ENCODE results near the gene SEPHS2. TPM values are rescaled to one million over a fixed set of nuclear protein-coding genes. Genes with fewer than 3 reads are reported as not detected.

SEPHS2 gene
- polyA plus RNA-seq, 2 of the 4 experiments (the other 2 are of a cell fraction): 47.8 to 72.6 TPM

DNA sequence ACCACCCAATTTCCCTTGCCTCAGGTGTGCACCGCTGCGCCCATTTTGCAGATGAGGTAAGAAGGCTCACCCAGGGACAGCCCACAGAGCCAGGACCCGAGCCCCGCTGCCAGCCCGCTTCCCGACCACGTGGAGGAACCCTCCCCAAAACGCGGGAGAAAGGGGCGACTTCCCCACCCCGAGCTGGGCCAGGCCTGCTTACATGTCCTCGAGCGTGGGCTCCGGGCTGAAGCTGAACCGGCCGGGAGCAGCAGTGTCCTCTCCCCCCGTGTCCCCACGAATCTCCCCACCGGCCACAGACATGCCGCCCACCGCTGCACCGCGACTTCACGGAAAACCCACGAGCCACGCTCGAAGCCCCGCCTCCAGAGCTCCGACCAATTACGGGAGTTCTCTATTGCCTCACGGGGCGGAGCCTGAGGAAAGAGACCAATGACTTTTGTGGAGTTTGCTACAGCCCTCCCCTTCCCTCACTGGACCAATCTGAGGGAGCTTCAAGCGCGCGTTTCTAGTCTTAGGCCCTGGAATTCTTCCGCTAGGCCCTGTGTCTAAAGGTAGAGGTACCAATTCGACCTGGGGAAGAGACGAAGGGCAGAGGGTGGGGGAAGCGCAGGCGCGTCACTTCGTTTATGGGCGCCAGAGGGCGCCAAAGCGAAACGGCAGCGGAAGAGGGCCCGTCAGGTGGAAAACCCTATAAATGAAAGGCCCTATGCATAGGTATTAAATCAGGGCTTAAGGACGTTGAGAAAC lies 15.8 kb downstream of the SEPHS2 start, which contains the start of gene DCTPP1:
Gene DCTPP1 (minus strand): TSS at position 353 of the 750 bp plus-strand sequence. CDS start 50 bp downstream, at position 303.
- Histone ChIP-seq H3K4me1 (peaks cover 12% of the 10 kb centered on the region), H3K27ac (peak within 1 kb of the TSS; percentile 77 to 89), H3K4me2 (peak within 1 kb of the TSS; percentile 75), H3K9me3 (no peaks in the 10 kb centered on the region), H3K4me3 (peak within 1 kb of the TSS; percentile 70)
- POLR2A ChIA-PET: interaction anchor here (0.9 to 2.1 kb wide), 14 partner anchors 12 to 221 kb away, joined by 3 to 23 read pairs (median 8); partner anchors contain the start of genes PRR14, SEPHS2, ZNF689 and ZNF747
- CTCF ChIA-PET: interaction anchor here (0.5 to 5.3 kb wide), 73 partner anchors 10 to 760 kb away, joined by 3 to 68 read pairs (median 5); partner anchors contain the start of genes GDPD3, SEPHS2, TBC1D10B and TBX6
- WGBS (ENCODE audit: missing lambda C conversion rate): under 1% methylated on average over 40 of the region's 49 CpGs
- DNase-seq (ENCODE audit: low read depth in 1 of 2, low spot score in 1 of 2) (peak; percentile 98 to 100), FAIRE-seq (no peak), ATAC-seq (peak; percentile 99)
- TF ChIP-seq TP53 (CRISPR knock-in tag; IDR thresholded peaks at IDR 0.05) (0 out of 2 replicates have a peak, but pooled peaks have one; percentile 28), HDAC2 (IDR thresholded peaks at IDR 0.05) (peak; percentile 53; the same call in 1 of the 2 replicates), MAZ (IDR thresholded peaks at IDR 0.05; ENCODE audit: borderline replicate concordance, low read depth, low read length) (no peak), CHD2 (IDR thresholded peaks at IDR 0.05; ENCODE audit: low read length, partially characterized antibody) (no peak), MAFK (IDR thresholded peaks at IDR 0.05; ENCODE audit: partially characterized antibody) (no peak), SREBF2 (IDR thresholded peaks at IDR 0.05) (no peak), JUN (IDR thresholded peaks at IDR 0.05) (peak in 1 of 2 experiments; percentile 64; a peak in 3 of 5 replicates), TFCP2L1 (CRISPR knock-in tag; IDR thresholded peaks at IDR 0.05) (no peak), FOSL2 (IDR thresholded peaks at IDR 0.05) (no peak), FOSL2 (CRISPR knock-in tag; IDR thresholded peaks at IDR 0.05) (no peak), BCL3 (IDR thresholded peaks at IDR 0.05) (no peak), CEBPB (IDR thresholded peaks at IDR 0.05) (peak in 1 of 2 experiments; percentile 50; a peak in 1 of 4 replicates), KDM1A (IDR thresholded peaks at IDR 0.05; ENCODE audit: low read depth) (peak; percentile 80), HOXB5 (CRISPR knock-in tag; IDR thresholded peaks at IDR 0.05) (peak; percentile 63; the same call in 1 of the 2 replicates), ESRRA (IDR thresholded peaks at IDR 0.05; ENCODE audit: borderline replicate concordance, low read length) (peak; percentile 89), HOXA7 (CRISPR knock-in tag; IDR thresholded peaks at IDR 0.05) (no peak), PHF8 (IDR thresholded peaks at IDR 0.05; ENCODE audit: borderline replicate concordance, low read depth) (peak; percentile 85), RAD21 (conservative IDR thresholded peaks at IDR 0.05 in 1 of 2, IDR thresholded peaks at IDR 0.05 in 1 of 2) (peak; percentile 73 to 91), POLR2A (IDR thresholded peaks at IDR 0.05; ENCODE audit: low read length) (peak; percentile 48; the same call in 1 of the 2 replicates), RFX5 (IDR thresholded peaks at IDR 0.05) (peak; percentile 62), E2F6 (IDR thresholded peaks at IDR 0.05; ENCODE audit: borderline replicate concordance, low read depth) (peak; percentile 89), SMC3 (IDR thresholded peaks at IDR 0.05) (peak; percentile 93)
- TF ChIP-seq, protein P1, sequence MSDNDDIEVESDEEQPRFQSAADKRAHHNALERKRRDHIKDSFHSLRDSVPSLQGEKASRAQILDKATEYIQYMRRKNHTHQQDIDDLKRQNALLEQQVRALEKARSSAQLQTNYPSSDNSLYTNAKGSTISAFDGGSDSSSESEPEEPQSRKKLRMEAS (IDR thresholded peaks at IDR 0.05): peak; percentile 97
- TF ChIP-seq, protein P2, sequence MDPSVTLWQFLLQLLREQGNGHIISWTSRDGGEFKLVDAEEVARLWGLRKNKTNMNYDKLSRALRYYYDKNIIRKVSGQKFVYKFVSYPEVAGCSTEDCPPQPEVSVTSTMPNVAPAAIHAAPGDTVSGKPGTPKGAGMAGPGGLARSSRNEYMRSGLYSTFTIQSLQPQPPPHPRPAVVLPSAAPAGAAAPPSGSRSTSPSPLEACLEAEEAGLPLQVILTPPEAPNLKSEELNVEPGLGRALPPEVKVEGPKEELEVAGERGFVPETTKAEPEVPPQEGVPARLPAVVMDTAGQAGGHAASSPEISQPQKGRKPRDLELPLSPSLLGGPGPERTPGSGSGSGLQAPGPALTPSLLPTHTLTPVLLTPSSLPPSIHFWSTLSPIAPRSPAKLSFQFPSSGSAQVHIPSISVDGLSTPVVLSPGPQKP (IDR thresholded peaks at IDR 0.05; ENCODE audit: low read depth, low read length): no peak
- TF ChIP-seq, protein P3, sequence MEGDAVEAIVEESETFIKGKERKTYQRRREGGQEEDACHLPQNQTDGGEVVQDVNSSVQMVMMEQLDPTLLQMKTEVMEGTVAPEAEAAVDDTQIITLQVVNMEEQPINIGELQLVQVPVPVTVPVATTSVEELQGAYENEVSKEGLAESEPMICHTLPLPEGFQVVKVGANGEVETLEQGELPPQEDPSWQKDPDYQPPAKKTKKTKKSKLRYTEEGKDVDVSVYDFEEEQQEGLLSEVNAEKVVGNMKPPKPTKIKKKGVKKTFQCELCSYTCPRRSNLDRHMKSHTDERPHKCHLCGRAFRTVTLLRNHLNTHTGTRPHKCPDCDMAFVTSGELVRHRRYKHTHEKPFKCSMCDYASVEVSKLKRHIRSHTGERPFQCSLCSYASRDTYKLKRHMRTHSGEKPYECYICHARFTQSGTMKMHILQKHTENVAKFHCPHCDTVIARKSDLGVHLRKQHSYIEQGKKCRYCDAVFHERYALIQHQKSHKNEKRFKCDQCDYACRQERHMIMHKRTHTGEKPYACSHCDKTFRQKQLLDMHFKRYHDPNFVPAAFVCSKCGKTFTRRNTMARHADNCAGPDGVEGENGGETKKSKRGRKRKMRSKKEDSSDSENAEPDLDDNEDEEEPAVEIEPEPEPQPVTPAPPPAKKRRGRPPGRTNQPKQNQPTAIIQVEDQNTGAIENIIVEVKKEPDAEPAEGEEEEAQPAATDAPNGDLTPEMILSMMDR (IDR thresholded peaks at IDR 0.05): peak; percentile 95
